HG02623 (cell line): ENCODE measurements around the gene NAGA.
"Not testable (repeated sequence)": the region's sequence is repeated elsewhere in the genome, so short reads cannot be mapped to it uniquely, and the experiment has no call there.

Experiments
- ATAC-seq: cut with Tn5 transposase; IDR thresholded peaks from one replicate; pipeline ENCODE4 v1.9.1; 2021; ENCODE audit warnings: moderate library complexity; ENCODE audit not compliant: unreplicated experiment

Gene NAGA

DNA sequence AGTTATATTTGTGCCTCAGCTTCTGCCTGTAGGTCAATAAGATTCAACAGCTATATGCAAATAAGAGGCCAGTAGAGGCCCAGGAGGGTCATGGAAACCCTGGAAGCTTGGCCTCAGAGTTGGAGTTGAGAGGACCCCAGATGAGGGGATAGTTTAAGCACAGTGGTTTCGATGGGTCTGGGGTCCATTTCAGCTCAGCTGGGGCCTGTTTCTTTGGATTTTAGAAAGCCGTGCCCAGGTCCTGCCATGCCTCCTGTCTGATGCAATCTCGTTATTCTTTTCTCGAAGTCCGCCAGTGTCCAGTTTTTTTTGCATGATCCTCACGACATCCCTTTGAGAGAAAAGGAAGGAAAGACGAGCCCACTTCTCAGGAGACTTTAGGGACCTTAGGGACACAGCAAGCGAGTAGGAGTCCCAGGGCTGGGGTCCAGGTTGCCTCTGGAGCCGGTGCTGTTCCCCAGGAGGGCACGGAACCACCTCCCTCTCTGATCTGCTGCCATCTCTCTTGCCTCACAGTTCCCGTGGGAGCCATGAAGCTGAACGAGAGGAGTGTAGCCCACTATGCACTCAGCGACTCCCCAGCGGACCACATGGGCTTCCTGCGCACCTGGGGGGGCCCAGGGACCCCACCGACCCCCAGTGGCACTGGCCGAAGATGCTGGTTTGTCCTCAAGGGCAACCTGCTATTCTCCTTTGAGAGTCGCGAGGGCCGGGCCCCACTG is 6.3 kb upstream of the NAGA start:
- no peak for ATAC-seq

- no peak for ATAC-seq
These were observed 4.4 kb upstream of the NAGA start for GRCh38 chr22:42074846-42075676.

DNA sequence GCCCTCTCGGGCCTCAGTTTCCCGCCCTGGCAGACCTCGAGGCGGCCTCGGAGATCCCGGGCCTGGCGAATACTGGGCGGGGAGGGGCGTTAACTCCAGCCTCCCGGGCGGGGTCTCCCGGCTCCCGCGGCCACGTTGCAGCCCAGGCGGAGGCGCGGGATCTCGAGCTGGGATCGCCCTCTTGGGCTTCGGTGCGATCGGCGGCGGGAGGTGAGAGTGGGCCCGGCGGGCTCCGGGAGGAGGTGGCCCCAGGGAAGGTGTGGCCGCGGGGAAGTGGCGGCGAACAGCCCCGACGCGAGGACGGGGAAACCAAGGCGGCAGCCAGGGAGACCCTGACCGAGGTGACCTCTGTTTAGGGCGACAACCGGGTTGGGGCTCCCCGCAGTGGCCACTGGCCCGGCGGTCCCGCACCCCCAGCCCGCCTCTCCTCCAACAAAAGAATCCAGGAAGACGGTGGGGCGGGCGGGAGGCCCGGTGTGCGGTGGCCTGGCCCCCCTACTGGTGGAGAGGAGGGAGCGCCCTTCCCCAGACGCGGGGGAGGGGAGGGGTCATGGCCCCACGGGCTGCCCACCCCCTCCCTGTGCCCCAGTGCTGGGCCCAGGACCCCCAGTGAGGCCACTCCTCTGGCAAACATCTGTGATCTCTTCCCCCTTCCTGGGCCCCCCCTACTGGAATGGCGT is 3.7 kb upstream of the NAGA start, which contains the start of gene PHETA2:
PHETA2 (plus strand) TSS at position 117 of the 680 bp plus-strand sequence. CDS start 3,046 bp downstream, outside the sequence.
- ATAC-seq = no peak

DNA sequence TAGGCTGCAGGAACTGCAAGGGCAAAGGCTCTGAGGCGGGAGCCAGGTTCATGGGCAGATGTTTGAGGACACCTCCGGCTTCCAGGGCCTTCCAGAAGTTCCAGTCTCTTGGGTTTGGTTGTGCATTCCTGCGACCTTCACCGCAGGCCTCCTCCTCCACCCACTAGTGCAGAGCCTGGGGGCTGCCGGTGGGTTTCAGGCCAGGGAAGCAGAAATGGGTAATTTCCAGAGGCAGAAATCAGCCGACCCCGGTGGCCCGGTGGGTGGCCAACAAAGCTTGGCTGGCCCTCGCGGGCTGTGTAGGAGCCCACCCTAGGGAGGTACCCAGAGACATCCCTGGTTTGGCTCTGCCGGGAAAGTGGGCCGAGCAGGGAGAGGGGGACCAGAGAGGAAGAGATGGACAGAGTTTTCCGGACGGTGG is 3.0 kb upstream of the NAGA start:
- ATAC-seq = no peak

- no peak for ATAC-seq
These were observed 2.2 kb upstream of the NAGA start for GRCh38 chr22:42072606-42073330.

DNA sequence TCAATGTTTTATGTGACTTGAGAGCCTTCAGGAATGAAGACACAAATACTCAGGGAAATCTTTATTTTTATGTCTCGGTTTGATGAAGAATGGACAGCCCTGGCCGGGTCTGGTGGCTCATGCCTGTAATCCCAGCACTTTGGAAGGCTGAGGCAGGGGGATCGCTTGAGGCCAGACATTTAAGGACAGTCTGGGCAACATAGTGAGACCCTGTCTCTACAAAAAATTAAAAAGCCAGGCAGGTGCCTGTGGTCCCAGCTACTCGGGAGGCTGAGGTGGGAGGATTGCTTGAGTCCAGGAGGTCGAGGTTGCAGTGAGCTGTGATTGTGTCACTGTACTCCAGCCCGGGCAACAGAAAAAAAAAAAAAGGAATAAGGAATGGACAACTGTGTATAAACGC is 896 bp upstream of the NAGA start:
- not testable (repeated sequence) for ATAC-seq

DNA sequence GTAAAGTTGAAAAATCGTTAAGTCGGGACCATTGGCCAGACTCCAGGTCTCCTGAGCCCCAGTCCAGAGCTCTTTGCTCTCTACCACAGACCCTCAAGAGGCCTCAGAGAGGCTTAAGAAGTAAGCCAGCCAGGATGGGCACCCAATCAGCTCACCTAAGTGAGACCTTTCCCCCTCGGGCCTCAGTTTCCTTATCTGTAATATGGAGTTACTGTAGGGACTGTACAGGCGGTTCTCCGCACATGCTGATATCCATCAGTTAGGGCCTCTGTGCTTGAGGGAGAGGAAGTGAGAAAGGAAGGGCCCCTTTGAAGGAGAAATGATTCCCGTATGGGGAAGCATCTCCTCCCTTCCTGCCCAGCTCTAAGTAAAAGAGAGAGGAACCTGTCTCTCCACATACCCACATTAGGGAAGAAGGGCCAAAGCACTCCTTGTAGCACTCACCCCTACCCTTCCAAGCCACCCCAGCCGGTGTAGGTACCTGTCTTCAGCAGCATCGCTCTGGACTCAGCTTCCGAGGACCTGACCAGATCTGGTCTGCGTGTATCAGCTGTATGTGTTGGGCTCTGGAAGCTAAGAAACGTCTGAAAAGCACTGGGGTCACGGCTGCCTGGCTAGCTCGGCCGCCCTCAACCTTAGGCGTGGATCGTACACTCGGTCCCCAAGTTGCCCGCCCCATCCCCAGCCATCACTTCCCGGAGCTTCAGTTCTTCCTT is 653 bp downstream of the NAGA start:
- ATAC-seq = no peak

- no peak for ATAC-seq
These were observed 2.3 kb downstream of the NAGA start for GRCh38 chr22:42068291-42068690.

DNA sequence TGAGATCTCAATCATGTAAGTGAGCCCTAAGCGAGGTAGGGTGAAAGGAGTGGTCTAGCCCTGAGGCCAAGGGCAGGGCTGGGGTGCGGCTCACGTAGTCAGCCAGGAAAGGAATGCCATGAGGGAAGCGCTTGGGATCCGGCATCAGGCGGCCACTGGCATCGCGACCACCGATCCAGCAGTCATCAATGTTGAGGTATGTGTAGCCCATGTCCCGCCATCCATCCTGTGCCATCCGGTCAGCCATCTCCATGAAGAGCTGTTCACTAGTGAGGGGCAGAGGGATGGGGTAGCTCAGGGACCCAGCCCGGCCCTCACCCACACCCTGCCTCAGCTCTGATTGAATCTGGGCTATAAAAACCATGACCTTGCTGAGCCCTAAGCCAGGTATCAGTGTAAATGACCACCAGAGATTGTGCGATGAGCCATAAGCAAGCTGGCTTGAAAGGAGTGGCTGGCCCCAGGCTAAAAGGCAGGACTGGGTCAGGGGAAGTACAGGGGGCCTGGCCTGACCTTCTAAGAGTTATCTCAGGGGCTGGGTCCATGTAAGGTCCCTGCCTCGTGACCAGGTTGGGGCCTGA is 2.9 kb downstream of the NAGA start:
- ATAC-seq = no peak

DNA sequence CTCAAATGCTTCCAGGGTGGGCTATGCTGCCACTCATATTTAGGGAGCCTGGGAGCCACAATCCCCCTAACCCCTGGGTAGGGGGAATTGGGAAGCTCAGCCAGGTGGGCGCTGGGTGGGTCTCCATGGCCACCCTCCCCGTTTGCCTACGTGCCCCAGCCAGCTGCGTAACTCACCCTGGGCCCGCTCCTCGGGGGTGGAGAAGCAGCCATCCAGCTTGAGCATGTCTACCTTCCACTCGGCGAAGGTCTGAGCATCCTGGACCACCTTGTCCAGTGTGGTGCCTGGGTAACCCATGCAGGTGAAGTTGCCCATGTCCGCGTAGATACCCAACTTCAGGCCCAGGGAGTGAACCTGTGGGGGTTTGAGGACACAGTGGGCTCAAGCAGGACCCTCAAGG is 3.7 kb downstream of the NAGA start:
- ATAC-seq = no peak

DNA sequence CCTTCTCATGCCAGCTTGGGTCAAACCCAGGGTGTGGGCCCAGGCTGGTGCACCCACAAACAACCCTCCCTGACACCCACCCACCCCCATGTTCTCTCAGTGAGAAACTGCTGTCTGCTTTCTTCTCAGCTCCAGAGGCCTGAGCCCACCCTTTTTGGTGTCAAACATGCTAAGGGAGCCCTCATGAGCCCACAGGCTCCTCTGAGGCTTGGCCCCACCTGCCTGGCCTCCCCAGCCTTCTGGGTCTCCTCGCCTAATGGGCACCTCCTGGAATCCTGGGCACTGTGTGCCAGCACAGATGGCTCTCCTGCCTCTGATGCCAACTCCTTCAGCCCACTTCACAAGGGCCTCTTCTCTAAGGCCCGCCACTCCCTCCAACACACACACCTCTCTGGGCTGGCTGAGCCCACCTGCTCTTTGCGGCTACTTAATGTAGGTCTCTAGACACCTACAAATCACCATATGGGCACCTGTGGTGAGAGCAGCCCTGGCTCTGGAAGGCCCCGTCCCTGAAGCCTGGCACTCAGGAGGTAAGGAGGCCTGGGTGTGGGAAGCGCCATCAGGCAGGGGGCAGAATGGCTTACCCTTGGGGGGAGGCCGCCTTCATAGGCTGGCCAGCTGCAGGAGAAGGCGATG is 4.4 kb downstream of the NAGA start:
- no peak for ATAC-seq

DNA sequence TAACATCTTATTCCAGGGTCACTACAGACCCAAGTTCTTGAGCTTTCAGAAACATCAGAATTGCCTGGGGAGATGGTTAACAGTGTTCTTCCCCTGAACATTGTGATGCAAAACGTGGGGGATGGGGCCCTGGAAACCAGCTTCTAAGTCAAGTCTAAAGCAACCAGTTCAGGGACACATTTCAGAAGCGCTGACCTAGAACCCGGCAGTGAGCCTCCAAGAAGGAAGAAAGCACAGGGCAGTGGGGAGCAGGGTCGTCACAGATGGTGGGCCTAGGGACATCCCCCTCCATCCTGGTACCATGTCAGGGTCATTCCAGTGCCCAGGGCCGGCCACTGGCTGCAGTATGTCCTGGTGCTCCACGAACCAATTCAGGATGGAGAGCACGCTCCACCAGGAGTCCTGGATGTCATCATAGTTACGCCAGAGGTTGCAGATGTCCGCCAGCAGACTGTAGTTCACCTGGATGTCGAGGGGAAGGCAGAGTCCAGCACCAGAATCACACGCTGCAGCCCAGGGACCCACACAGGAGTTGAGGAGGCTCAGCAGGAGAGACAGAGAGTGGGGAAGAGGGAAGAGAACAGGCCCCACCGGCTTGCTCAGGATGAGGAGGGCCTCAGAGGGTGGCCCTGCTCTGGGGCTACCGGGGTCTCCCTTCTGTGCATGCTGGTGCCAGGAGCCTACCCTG is 5.0 kb downstream of the NAGA start:
- no peak for ATAC-seq

DNA sequence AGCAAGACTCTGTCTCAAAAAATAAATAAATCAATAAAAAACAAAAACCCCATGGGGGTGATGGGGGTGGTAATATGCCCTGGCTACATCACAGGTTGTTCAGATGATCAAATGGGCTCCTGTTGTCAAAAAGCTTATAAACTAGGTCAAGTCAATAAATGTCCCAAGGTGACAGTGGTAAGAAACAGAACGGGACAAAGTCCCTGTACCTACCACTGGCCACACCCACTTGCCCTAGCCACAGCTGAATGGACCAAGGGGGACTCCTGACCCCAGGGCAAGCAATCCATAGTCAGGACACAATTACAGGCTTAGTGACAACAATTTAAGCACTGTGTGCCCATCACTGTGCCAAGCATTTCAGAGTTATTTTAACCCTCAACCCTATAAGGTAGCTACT is 6.0 kb downstream of the NAGA start:
- ATAC-seq = no peak

DNA sequence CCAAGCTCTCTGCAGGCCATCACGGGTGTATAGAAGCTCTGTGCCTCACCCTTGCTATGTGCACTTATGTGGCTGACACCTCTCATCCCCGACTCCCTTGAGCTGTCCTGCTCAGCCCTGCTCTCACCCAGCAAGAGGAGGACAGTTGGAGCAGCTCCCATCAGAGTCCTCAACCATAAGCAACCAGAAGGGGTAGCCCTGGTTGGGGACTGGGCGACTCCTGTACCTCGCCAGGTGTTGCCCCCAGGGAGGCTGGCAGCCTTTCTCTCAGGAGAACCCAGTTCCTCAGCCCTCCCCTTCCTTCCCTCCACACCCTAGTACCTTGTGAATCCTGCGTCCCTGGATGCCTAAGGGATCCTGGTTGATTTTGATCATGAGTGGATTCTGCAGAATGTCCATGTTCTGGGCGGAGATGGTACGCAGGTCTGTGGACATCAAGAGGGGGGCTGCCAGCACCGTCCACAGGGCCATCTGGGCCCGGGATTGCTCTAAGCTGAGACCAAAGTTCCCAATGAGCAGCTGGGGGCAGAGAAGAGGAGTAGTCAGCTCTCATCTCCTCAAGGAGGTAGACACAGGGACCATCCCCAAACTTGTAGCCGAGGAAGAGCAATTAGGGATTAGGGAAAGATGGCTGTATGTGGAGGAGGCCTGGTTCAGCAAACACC is 8.0 kb downstream of the NAGA start:
- ATAC-seq = no peak

DNA sequence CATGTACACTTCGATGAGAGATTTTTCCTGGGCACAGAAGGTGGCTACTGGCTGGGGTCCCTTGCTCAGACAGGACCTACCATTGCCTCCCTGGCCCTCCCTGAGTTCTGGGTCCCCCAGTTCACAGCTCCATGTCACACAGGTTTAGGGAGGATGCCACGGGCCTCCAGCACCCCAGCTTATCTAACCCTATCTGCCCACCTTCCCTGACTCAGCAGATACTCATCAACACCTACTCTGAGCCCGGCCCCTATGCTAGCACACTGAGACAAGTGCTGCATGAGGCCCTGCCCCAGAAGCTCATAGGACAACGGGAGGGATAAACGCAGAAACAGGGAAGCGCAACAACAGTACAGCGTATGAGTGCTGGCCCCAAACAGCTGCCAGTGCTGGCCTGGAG is 9.6 kb downstream of the NAGA start:
- ATAC-seq = no peak

- no peak for ATAC-seq
These were observed 10.1 kb downstream of the NAGA start for GRCh38 chr22:42060489-42060888.

DNA sequence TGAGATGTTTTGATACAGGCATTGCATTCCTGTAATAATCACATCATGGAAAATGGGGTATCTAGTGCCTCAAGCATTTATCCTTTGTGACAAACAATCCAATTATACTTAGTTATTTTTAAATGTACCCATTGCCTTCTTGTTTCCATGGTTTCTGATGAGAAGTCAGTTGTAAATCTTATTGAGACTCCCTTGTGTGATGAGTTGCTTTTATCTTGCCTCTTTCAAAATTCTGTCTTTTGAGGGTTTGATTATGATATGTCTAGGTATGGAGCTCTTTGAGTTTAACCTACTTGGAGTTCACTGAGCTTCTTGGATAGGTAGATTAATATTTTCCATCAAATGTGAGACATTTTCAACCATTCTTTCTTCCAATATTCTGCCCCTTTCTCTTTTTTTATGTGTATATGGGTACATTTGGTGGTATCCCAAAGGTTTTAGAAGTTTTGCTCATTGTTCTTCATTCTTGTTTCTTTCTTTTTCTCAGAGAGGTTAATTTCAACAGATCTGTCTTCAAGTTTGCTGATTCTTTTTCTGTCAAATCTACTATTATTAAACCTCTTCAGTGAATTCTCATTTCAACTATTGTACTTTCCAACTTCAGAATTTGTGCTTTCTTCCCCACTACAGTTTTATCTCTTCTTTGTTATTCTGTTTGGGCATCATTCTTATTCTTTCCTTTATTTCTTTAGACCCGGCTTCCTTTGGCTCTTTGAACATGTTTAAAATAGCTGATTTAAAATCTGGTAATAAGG is 13.7 kb downstream of the NAGA start:
- no peak for ATAC-seq

DNA sequence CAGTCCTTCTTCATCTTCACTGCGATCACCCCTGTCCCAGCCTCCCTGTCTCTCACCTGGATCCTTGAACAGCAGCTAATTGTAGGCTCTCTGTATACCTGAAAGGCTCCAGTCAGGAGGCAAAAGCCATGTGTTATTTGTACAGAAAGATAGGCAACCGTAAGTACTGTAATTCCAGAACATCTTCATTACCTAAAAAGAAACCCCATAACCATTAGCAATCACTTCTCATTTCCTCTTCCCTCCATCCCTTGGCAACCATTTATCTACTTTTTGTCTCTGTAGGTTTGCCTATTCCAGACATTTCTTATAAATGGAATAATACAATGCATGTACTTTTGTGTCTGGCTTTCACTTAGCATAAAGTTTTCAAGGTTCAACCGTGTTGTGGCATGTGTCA is 17.8 kb downstream of the NAGA start:
- ATAC-seq = no peak
